ENCODE data around the gene BDH1.

Gene BDH1

GRCh38 chr3:197462808-197463207 lies 93.0 kb downstream of the BDH1 start:
- no peak for DNase-seq (ENCODE audit: low read depth in 2 of 2)

DNA sequence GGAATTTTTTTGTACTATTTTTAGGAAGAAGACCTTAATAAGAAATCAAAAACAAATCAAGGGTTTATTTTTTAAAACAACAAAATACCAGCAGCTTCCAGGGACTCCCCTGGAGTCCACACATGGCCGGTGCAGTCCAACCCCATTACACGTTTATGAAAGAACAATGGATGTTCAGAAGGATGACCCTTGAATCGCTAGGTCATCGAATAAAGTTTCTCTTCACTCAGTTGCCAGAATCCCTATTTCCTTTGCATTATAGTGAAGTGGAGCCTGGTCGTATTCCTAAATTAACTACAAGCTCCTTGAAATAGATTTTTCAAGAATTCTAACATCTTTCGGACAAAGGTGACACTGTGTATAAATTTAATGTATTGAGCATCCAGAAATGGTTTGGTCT lies 95.1 kb downstream of the BDH1 start:
- DNase-seq (ENCODE audit: low read depth in 2 of 2) = no peak

DNA sequence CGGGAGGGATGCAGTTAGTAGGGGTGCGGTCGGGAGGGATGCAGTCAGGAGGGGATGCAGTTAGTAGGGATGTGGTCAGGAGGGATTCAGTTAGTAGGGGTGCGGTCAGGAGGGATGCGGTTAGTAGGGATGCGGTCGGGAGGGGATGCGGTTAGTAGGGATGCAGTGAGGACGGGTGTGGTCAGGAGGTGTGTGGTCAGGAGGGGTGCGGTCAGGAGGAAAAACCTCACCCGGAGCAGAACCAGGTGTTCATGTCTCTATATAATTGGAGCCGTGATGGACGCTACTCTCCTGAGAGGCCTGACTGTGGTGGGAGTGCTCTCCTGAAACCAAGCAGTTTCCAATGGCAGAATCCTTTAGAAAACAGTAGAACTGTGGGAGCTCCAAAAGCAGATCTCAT lies 95.8 kb downstream of the BDH1 start:
- no peak for DNase-seq (ENCODE audit: low read depth in 2 of 2)

Data from stimulated activated CD4-positive, alpha-beta T cell treated with anti-CD3 and anti-CD28 coated beads, Interleukin-15, amount 100 ng/mL, for 48 hours (primary cell).